HAP-1 (cell line): ENCODE measurements around the gene OR51B5.
"Not testable (repeated sequence)": the region's sequence is repeated elsewhere in the genome, so short reads cannot be mapped to it uniquely, and the experiment has no call there.

Experiments used
- DNase-seq, 2 experiments: peaks; one replicate each; pipeline ENCODE4 v3.0.0-alpha.2; 2016 to 2020; ENCODE audit warnings: low spot score in 2 of 2
- H3K27me3 ChIP-seq: fragments of 250-450 bp; sonication (Bioruptor Pico); 2 replicates; pipeline ENCODE4 v1.5.1; 2020; ENCODE audit warnings: low read depth, mild to moderate bottlenecking, moderate library complexity
- H3K36me3 ChIP-seq: fragments of 250-450 bp; sonication (Bioruptor Pico); replicated peaks from 2 replicates; pipeline ENCODE4 v1.5.1; 2020; ENCODE audit warnings: mild to moderate bottlenecking
- H3K4me1 ChIP-seq: fragments of 250-450 bp; sonication (Bioruptor Pico); 2 replicates; pipeline ENCODE4 v1.5.1; 2020; ENCODE audit warnings: mild to moderate bottlenecking
- H3K4me3 ChIP-seq: fragments of 250-450 bp; sonication (Bioruptor Pico); 2 replicates; pipeline ENCODE4 v1.5.1; 2020; ENCODE audit warnings: mild to moderate bottlenecking, moderate library complexity
- H3K9me3 ChIP-seq: fragments of 250-450 bp; sonication (Bioruptor Pico); 2 replicates; pipeline ENCODE4 v1.5.1; 2020; ENCODE audit warnings: mild to moderate bottlenecking, moderate library complexity
- in situ Hi-C: fragments of 300-500 bp; cut with MboI; formaldehyde crosslinking; loops from 3 replicates; pipeline ENCODE4 v1.14.3; 2020; ENCODE audit warnings: low sequenced_read_pairs, inconsistent platforms, mixed read lengths

OR51B5 gene

DNA sequence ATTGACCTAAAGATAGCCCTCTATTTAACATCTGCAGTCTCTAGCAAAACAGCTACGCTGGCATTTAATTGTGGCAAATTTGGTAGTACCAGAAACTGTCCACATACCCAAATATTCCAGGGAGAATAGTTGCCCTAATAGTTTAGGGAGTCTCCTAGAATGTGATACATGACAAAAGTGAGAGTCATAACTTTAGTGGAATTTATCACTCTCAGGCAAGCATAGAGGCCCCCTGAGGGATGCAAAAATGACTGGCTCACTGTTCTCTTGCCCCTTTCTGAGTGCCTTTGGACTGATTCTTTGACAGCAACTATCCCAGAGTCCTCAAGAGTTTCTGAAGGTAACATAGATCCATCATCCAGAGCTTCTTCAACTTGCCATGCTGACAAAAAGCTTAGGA, 39.3 kb downstream of the OR51B5 start:
- in situ Hi-C loops, result no loop called here
- Histone ChIP-seq H3K27me3 (no peaks in the 10 kb centered on the region), H3K9me3 (no peaks in the 10 kb centered on the region), H3K4me1 (no peaks in the 10 kb centered on the region), H3K36me3 (no peaks in the 10 kb centered on the region), H3K4me3 (no peak overlapping the region)
- no peak for DNase-seq

DNA sequence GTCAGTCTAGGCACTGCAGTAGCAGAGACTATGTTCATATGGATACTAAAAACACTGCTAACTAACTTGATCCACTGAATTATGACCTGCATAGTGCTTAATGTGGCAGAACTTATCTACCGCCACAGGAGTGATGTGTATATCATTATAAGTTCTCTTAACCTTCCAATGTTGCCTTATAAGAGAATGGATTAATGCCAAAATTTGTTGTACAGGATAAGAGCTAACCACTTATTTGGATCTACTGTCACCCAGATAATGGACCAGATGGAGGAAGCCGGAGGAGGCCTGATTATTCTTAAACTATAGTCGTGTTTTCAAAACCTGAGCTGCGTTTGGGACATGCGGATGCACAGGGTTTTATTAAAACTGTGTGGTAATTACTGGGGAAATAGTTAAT, 39.7 kb downstream of the OR51B5 start:
- no peaks in the 10 kb centered on the region for H3K36me3 ChIP-seq
- in situ Hi-C loops, result no loop called here
- no peak for DNase-seq
- H3K4me3 ChIP-seq, result no peak overlapping the region
- no peaks in the 10 kb centered on the region for H3K27me3 ChIP-seq
- no peaks in the 10 kb centered on the region for H3K9me3 ChIP-seq
- no peaks in the 10 kb centered on the region for H3K4me1 ChIP-seq

DNA sequence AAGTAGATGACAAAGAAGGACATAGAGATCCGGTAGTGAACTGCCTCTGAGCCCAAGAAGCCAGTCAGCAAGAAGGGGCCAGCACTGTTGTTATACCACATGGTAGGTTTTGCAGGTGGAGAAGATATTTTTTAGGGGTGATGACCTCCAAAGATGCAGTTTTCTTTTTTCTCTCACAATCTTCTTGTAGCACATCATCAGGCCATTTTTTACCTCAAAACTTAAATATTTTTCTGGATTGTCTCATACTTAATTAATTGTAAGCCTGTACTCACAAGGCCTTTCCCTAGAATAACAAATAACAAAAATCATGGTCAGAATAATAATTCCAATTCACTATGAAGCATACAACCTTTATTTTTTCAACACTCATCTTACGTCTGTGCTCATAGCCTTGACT, 41.5 kb downstream of the OR51B5 start, which contains the start of gene OR51B4:
Gene OR51B4 (minus strand): TSS at position 101 of the 400 bp plus-strand sequence. CDS start 0 bp downstream, at position 101.
- DNase-seq, result no peak
- in situ Hi-C loops, result no loop called here

DNA sequence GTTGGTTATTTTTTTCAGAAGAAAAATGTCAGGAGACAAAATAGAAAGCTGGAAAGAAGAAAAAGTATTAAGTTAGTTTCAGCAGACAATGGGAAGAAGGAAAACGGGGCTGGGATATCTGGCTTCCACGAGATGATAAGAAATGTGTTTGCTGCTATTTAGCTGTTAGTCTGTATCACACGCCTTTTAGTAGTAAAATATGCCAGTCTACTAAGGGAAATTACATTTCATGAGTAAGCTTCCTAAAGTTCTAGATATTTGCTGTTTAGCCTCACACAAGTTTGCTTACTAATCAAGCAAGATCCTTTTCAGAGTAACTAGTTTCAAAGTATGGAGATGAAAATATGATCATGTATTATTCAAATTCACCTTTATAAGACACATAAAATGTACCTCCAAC, 43.1 kb downstream of the OR51B5 start:
- in situ Hi-C loops, result no loop called here
- no peak for DNase-seq
- Histone ChIP-seq H3K4me3 (no peak overlapping the region), H3K9me3 (no peaks in the 10 kb centered on the region), H3K27me3 (no peaks in the 10 kb centered on the region; the same call in 1 of the 2 replicates), H3K4me1 (no peaks in the 10 kb centered on the region), H3K36me3 (no peaks in the 10 kb centered on the region)

More for the DNA sequence above, 41.5 kb downstream of the OR51B5 start, which contains the start of gene OR51B4:
- H3K4me1 ChIP-seq, result no peaks in the 10 kb centered on the region
- no peaks in the 10 kb centered on the region for H3K27me3 ChIP-seq
- H3K4me3 ChIP-seq, result no peak within 1 kb of the TSS
- no peaks in the 10 kb centered on the region for H3K36me3 ChIP-seq
- no peaks in the 10 kb centered on the region for H3K9me3 ChIP-seq

DNA sequence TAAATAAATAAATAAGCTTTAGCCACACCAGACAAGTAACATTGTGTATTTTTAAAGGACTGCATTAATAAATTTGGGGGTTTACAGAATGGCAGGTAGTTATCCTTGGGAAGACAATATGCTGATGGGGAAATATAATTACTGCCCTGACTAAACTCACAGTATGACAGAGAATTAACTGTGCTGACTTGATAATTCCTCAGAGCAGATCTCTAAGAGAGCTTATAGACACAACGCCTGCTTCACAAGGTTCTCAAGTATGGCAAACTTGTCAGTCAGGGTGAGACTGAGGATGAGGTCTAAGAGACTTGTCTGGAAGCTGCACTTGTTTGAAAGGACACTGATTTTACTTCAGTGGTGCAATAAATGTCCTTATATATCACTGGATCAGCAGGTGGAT, 44.9 kb downstream of the OR51B5 start:
- no peak overlapping the region for H3K4me3 ChIP-seq
- no peaks in the 10 kb centered on the region for H3K4me1 ChIP-seq
- no peaks in the 10 kb centered on the region for H3K36me3 ChIP-seq
- H3K27me3 ChIP-seq, result no peaks in the 10 kb centered on the region; the same call in 1 of the 2 replicates
- in situ Hi-C loops, result no loop called here
- H3K9me3 ChIP-seq, result no peaks in the 10 kb centered on the region
- no peak for DNase-seq

DNA sequence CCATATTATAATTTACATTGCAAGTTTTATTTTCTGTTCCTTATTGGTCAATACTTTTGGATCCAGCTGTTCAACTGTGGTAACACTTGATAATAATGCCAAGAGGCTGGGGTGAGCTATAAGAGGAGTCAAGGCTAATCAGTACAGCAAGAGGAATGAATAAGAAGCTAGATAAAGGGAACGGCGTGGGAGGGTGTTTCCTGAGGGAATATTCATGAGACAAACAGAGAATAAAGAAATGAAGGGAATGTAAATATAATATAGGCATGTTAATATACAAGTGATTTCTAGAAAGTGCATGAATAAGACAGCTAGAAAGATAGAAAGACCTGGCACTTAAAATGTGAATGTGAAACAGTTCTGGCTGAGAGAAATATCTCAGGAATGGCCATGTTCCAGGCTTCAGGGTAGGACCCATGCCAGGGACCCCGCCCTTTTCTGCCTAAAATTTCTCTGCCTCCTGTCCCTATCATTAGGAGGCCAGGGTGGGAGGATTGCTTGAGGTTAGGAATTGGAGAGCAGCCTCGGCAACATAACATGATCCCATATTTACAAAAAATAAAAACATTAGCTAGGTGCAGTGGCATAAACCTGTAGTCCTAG, 45.5 kb downstream of the OR51B5 start:
- Histone ChIP-seq H3K4me3 (no peak overlapping the region), H3K9me3 (no peaks in the 10 kb centered on the region), H3K4me1 (no peaks in the 10 kb centered on the region), H3K27me3 (no peaks in the 10 kb centered on the region; the same call in 1 of the 2 replicates), H3K36me3 (no peaks in the 10 kb centered on the region)
- in situ Hi-C loops, result no loop called here
- DNase-seq, result no peak

DNA sequence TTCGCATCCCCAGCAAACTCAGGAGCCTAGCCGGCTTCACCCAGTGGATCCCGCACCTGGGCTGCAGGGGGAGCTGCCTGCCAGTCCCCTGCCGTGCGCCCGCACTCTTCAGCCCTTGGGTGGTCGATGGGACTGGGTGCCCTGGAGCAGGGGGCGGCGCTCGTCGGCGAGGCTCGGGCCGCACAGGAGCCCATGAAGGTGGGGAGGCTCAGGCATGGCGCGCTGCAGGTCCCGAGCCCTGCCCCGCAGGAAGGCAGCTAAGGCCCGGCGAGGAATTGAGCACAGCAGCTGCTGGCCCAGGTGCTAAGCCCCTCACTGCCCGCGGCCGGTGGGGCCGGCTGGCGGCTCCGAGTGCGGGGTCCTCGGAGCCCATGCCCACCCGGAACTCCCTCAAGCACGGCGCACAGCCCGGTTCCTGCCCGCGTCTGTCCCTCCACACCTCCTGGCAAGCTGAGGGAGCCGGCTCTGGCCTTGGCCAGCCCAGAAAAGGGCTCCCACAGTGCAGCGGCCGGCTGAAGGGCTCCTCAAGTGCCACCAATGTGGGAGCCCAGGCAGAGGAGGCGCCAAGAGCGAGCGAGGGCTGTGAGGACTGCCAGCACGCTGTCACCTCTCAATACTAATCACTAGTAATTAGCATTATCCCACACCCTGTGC, 48.9 kb downstream of the OR51B5 start:
- H3K9me3 ChIP-seq, H3K4me3 ChIP-seq, H3K4me1 ChIP-seq, in situ Hi-C loops, H3K36me3 ChIP-seq, H3K27me3 ChIP-seq, DNase-seq: not testable (repeated sequence)

DNA sequence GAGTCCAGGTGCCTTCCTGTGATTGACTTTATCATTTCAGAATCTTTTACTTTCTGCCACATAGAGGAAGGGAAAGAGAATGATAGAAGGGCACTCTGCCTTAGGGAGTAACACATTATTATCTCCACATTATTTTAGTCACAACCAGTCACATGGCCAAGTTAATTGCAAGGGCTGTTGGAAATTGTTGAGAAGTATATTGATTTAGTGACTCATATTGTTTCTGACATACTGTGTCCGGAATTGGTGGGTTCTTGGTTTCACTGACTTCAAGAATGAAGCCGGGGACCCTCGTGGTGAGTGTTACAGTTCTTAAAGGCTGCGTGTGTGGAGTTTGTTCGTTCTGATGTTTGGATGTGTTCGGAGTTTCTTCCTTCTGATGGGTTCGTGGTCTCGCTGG, 50.3 kb downstream of the OR51B5 start:
- Histone ChIP-seq H3K27me3 (no peaks in the 10 kb centered on the region; the same call in 1 of the 2 replicates), H3K9me3 (no peaks in the 10 kb centered on the region), H3K4me1 (no peaks in the 10 kb centered on the region), H3K4me3 (no peak overlapping the region), H3K36me3 (no peaks in the 10 kb centered on the region)
- in situ Hi-C loops, result no loop called here
- no peak for DNase-seq
